ENCODE measurements around the gene TMEM181.
"Not testable (repeated sequence)": the region's sequence is repeated elsewhere in the genome, so short reads cannot be mapped to it uniquely, and the experiment has no call there.

DNA sequence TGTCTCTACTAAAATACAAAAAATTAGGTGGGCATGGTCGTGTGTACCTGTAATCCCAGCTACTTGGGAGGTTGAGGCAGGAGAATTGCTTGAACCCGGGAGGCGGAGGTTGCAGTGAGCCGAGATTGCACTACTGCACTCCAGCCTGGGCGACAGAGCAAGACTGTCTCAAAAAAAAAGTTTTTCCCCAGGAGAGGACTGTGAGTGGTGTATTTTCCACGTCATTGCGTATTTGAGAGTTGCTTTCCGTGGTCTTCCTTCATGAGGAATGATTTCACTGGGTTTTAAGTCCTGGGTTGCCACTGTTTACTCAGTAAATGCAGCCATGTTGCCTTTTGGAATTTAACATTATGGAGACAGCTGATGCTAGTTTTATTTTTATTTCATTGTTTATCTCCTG is 112.2 kb downstream of the TMEM181 start:
- TF ChIP-seq, protein P1, sequence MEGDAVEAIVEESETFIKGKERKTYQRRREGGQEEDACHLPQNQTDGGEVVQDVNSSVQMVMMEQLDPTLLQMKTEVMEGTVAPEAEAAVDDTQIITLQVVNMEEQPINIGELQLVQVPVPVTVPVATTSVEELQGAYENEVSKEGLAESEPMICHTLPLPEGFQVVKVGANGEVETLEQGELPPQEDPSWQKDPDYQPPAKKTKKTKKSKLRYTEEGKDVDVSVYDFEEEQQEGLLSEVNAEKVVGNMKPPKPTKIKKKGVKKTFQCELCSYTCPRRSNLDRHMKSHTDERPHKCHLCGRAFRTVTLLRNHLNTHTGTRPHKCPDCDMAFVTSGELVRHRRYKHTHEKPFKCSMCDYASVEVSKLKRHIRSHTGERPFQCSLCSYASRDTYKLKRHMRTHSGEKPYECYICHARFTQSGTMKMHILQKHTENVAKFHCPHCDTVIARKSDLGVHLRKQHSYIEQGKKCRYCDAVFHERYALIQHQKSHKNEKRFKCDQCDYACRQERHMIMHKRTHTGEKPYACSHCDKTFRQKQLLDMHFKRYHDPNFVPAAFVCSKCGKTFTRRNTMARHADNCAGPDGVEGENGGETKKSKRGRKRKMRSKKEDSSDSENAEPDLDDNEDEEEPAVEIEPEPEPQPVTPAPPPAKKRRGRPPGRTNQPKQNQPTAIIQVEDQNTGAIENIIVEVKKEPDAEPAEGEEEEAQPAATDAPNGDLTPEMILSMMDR (IDR thresholded peaks at IDR 0.05), result not testable (repeated sequence)
- TF ChIP-seq POLR2A (IDR thresholded peaks at IDR 0.05), result not testable (repeated sequence)
